Activated naive CD4-positive, alpha-beta T cell (primary cell): Measurements from ENCODE around the gene ATAD3A.
"Not testable (repeated sequence)": the region's sequence is repeated elsewhere in the genome, so short reads cannot be mapped to it uniquely, and the experiment has no call there.

Experiments
- DNase-seq, 4 experiments: peaks; one replicate each; lab custom pipeline; 2025; lab: John Stamatoyannopoulos, UW

Gene ATAD3A

GRCh38 chr1:1511533-1512285 lies at the start of gene ATAD3A:
TSS of gene ATAD3A (plus strand) at chr1:1512162. CDS start at chr1:1512269, 107 bp downstream.
- peak; percentile 78 to 91 (median 89) for DNase-seq

GRCh38 chr1:1462318-1462966 lies 49.5 kb upstream of the ATAD3A start:
- no peak for DNase-seq

- no peak for DNase-seq
Measured at GRCh38 chr1:1463312-1463711, 48.6 kb upstream of the ATAD3A start.

- DNase-seq: not testable (repeated sequence)
Measured at GRCh38 chr1:1468196-1468985, 43.6 kb upstream of the ATAD3A start.

GRCh38 chr1:1470626-1471388 lies 41.2 kb upstream of the ATAD3A start:
- DNase-seq: no peak

- DNase-seq: peak; percentile 69 to 84 (median 80)
Measured at GRCh38 chr1:1471389-1472052, 40.4 kb upstream of the ATAD3A start, which contains the start of gene ATAD3B. TSS of gene ATAD3B (plus strand) at chr1:1471765. CDS start at chr1:1471885, 120 bp downstream.

GRCh38 chr1:1472053-1472876 lies 39.7 kb upstream of the ATAD3A start:
- not testable (repeated sequence) for DNase-seq

GRCh38 chr1:1476011-1476410 lies 36.0 kb upstream of the ATAD3A start:
- not testable (repeated sequence) for DNase-seq

GRCh38 chr1:1477206-1477605 lies 34.8 kb upstream of the ATAD3A start:
- no peak for DNase-seq

GRCh38 chr1:1479547-1480487 lies 32.1 kb upstream of the ATAD3A start:
- DNase-seq: no peak

- DNase-seq: not testable (repeated sequence)
Measured at GRCh38 chr1:1480488-1480867, 31.5 kb upstream of the ATAD3A start.

GRCh38 chr1:1481811-1482210 lies 30.2 kb upstream of the ATAD3A start:
- not testable (repeated sequence) for DNase-seq

- no peak for DNase-seq
Measured at GRCh38 chr1:1482856-1483255, 29.1 kb upstream of the ATAD3A start.

GRCh38 chr1:1483714-1484113 lies 28.2 kb upstream of the ATAD3A start:
- no peak for DNase-seq

GRCh38 chr1:1484976-1485750 lies 26.8 kb upstream of the ATAD3A start:
- not testable (repeated sequence) for DNase-seq

GRCh38 chr1:1485755-1486317 lies 26.1 kb upstream of the ATAD3A start:
- not testable (repeated sequence) for DNase-seq

- DNase-seq: no peak
Measured at GRCh38 chr1:1487701-1488100, 24.3 kb upstream of the ATAD3A start.

GRCh38 chr1:1489231-1489630 lies 22.7 kb upstream of the ATAD3A start:
- DNase-seq: no peak
